HEK293 (cell line): ENCODE results near the gene DAW1.

Experiments
- CTCF ChIA-PET: fragments of 350-600 bp; formaldehyde crosslinking; extraction: SDS; loops from one replicate; lab custom pipeline; 2021; ENCODE audit warnings: antibody characterized with exemption; lab: Yijun Ruan, JAX
- POLR2A ChIA-PET: fragments of 300-600 bp; formaldehyde crosslinking; extraction: SDS; loops from one replicate; lab custom pipeline; 2020; ENCODE audit warnings: antibody characterized with exemption, inconsistent platforms; lab: Yijun Ruan, JAX
- H3K27ac ChIP-seq: fragments of 200-500 bp; sonication (Bioruptor generic); 2 replicates; pipeline ENCODE4 v1.5.1; 2014; ENCODE audit warnings: low read depth, low read length, control low read depth, inconsistent platforms; ENCODE audit errors: extremely low read depth
- H3K36me3 ChIP-seq, 2 experiments: fragments of 200-500 bp in 1 of 2; sonication (Bioruptor generic) in 1 of 2; 1 replicate in 1 of 2; 2 replicates in 1 of 2; pipeline ENCODE4 v1.5.1; 2014 to 2017; ENCODE audit warnings: inconsistent platforms in 2 of 2, low read length in 2 of 2; ENCODE audit not compliant: control insufficient read depth in 2 of 2, insufficient read depth in 1 of 2
- H3K4me1 ChIP-seq: fragments of 200-500 bp; sonication (Bioruptor generic); 2 replicates; pipeline ENCODE4 v1.5.1; 2014; ENCODE audit warnings: mild to moderate bottlenecking, low read length, inconsistent platforms; ENCODE audit not compliant: control insufficient read depth, insufficient read depth
- H3K4me3 ChIP-seq: 2 replicates; pipeline ENCODE4 v1.5.1; 2011; ENCODE audit warnings: low read depth, mild to moderate bottlenecking, control low read depth, low read length, moderate library complexity
- H3K9me3 ChIP-seq: fragments of 200-500 bp; sonication (Bioruptor generic); 2 replicates; pipeline ENCODE4 v1.5.1; 2014; ENCODE audit warnings: low read depth, low read length, inconsistent platforms; ENCODE audit not compliant: control insufficient read depth, insufficient read depth
- CTCF ChIP-seq: fragments of 450-650 bp; formaldehyde crosslinking; IDR thresholded peaks from 2 replicates; pipeline ENCODE4 v1.5.1; 2016; ENCODE audit warnings: missing biosample characterization, missing genetic modification characterization
- OSR2 ChIP-seq: fragments of 450-650 bp; formaldehyde crosslinking; IDR thresholded peaks from 2 replicates; pipeline ENCODE4 v1.5.1; 2016; ENCODE audit warnings: missing biosample characterization, missing genetic modification characterization
- PATZ1 ChIP-seq: fragments of 450-650 bp; formaldehyde crosslinking; IDR thresholded peaks from 2 replicates; pipeline ENCODE4 v1.5.1; 2016; ENCODE audit warnings: missing biosample characterization, missing genetic modification characterization
- PRDM10 ChIP-seq: fragments of 450-650 bp; formaldehyde crosslinking; IDR thresholded peaks from 2 replicates; pipeline ENCODE4 v1.5.1; 2016; ENCODE audit warnings: missing biosample characterization, missing genetic modification characterization
- ZFP41 ChIP-seq: fragments of 450-650 bp; formaldehyde crosslinking; IDR thresholded peaks from 2 replicates; pipeline ENCODE4 v1.5.1; 2016; ENCODE audit warnings: missing biosample characterization, missing genetic modification characterization, borderline replicate concordance
- ZNF121 ChIP-seq: fragments of 450-650 bp; formaldehyde crosslinking; IDR thresholded peaks from 2 replicates; pipeline ENCODE4 v1.5.1; 2016; ENCODE audit warnings: missing biosample characterization, missing genetic modification characterization
- ZNF146 ChIP-seq: fragments of 450-650 bp; formaldehyde crosslinking; IDR thresholded peaks from 2 replicates; pipeline ENCODE4 v1.5.1; 2016; ENCODE audit warnings: missing biosample characterization, missing genetic modification characterization
- ZNF148 ChIP-seq: fragments of 450-650 bp; formaldehyde crosslinking; IDR thresholded peaks from 2 replicates; pipeline ENCODE4 v1.5.0; 2017; ENCODE audit warnings: missing biosample characterization, missing genetic modification characterization, borderline replicate concordance
- ZNF350 ChIP-seq: fragments of 450-650 bp; formaldehyde crosslinking; IDR thresholded peaks from 2 replicates; pipeline ENCODE4 v1.5.0; 2017; ENCODE audit warnings: missing biosample characterization, mild to moderate bottlenecking, missing genetic modification characterization
- ZNF488 ChIP-seq: fragments of 450-650 bp; formaldehyde crosslinking; IDR thresholded peaks from 2 replicates; pipeline ENCODE4 v1.5.1; 2016; ENCODE audit warnings: missing biosample characterization, missing genetic modification characterization
- ZSCAN16 ChIP-seq: fragments of 450-650 bp; formaldehyde crosslinking; IDR thresholded peaks from 2 replicates; pipeline ENCODE4 v1.5.1; 2016; ENCODE audit warnings: missing biosample characterization, missing genetic modification characterization

Gene DAW1

GRCh38 chr2:227881866-227882517 lies 10.6 kb downstream of the DAW1 start:
- CTCF ChIA-PET = interaction anchor here (1.0 to 2.3 kb wide), 2 partner anchors 8 to 98 kb away, joined by 3 to 9 read pairs; no protein-coding TSS in a partner anchor
- no peak overlapping the region for H3K27ac ChIP-seq
- no peaks in the 10 kb centered on the region for H3K9me3 ChIP-seq
- no peak for TF ChIP-seq ZNF350 (tag by site-specific recombination)
- no peak for TF ChIP-seq ZSCAN16 (tag by site-specific recombination)
- no peak for TF ChIP-seq OSR2 (tag by site-specific recombination)
- no peak for TF ChIP-seq ZNF146 (tag by site-specific recombination)
- TF ChIP-seq ZNF121 = no peak
- TF ChIP-seq, all 188 proteins: peak for 0
- H3K4me3 ChIP-seq = no peak overlapping the region
- 0 out of 2 replicates have a peak, but pooled peaks cover 7% of the 10 kb centered on the region for H3K4me1 ChIP-seq
- no peaks in the 10 kb centered on the region for H3K36me3 ChIP-seq
- POLR2A ChIA-PET = no interaction called here

GRCh38 chr2:227884511-227884947 lies 13.1 kb downstream of the DAW1 start:
- H3K36me3 ChIP-seq = no peaks in the 10 kb centered on the region
- ChIA-PET CTCF (interaction anchor here (0.7 to 1.9 kb wide), 4 partner anchors 12 to 765 kb away, joined by 3 to 5 read pairs (median 4); no protein-coding TSS in a partner anchor), POLR2A (no interaction called here)

GRCh38 chr2:227886149-227886548 lies 14.7 kb downstream of the DAW1 start:
- POLR2A ChIA-PET = no interaction called here
- H3K9me3 ChIP-seq = no peaks in the 10 kb centered on the region
- no peaks in the 10 kb centered on the region for H3K4me1 ChIP-seq
- no peaks in the 10 kb centered on the region for H3K36me3 ChIP-seq
- H3K4me3 ChIP-seq = no peak overlapping the region
- no peak overlapping the region for H3K27ac ChIP-seq
- CTCF ChIA-PET = interaction anchor here (0.6 to 1.9 kb wide), 6 partner anchors 13 to 774 kb away, joined by 3 to 5 read pairs (median 4); partner anchors contain the start of genes DAW1 and SCYGR5
- TF ChIP-seq PATZ1 (no peak), ZNF488 (no peak), ZFP41 (tag by site-specific recombination) (no peak), ZNF148 (no peak)

More at GRCh38 chr2:227884511-227884947, 13.1 kb downstream of the DAW1 start:
- no peak overlapping the region for H3K4me3 ChIP-seq
- no peak overlapping the region for H3K27ac ChIP-seq
- peak; percentile 62; the same call in 1 of the 2 replicates for TF ChIP-seq CTCF
- TF ChIP-seq PRDM10 = no peak
- H3K9me3 ChIP-seq = no peaks in the 10 kb centered on the region
- H3K4me1 ChIP-seq = 0 out of 2 replicates have a peak, but pooled peaks cover 7% of the 10 kb centered on the region
